Measurements from ENCODE around the gene SH3TC1.
A peak's percentile ranks its signal among the peaks of the same experiment; 100 is the strongest.

SH3TC1 gene

GRCh38 chr4:8216443-8217245 is 17.6 kb downstream of the SH3TC1 start:
- DNase-seq, result no peak

- no peak for DNase-seq
Observed at GRCh38 chr4:8217246-8217511, 18.1 kb downstream of the SH3TC1 start.

- DNase-seq, result no peak
Observed at GRCh38 chr4:8217871-8218270, 18.8 kb downstream of the SH3TC1 start.

GRCh38 chr4:8218371-8219031 is 19.4 kb downstream of the SH3TC1 start:
- peak; percentile 46 to 79 (median 64) for DNase-seq

- DNase-seq, result no peak
Observed at GRCh38 chr4:8219236-8219635, 20.1 kb downstream of the SH3TC1 start.

GRCh38 chr4:8220661-8221450 is 21.8 kb downstream of the SH3TC1 start:
- no peak for DNase-seq

- DNase-seq, result no peak
Observed at GRCh38 chr4:8221476-8221875, 22.4 kb downstream of the SH3TC1 start.

GRCh38 chr4:8221985-8222384 is 22.9 kb downstream of the SH3TC1 start:
- no peak for DNase-seq

- no peak for DNase-seq
Observed at GRCh38 chr4:8222609-8223388, 23.7 kb downstream of the SH3TC1 start.

- no peak for DNase-seq
Observed at GRCh38 chr4:8224267-8224974, 25.3 kb downstream of the SH3TC1 start.

- no peak for DNase-seq
Observed at GRCh38 chr4:8224975-8225625, 26.0 kb downstream of the SH3TC1 start.

- DNase-seq, result peak in 2 of 3 experiments; percentile 86 to 93
Observed at GRCh38 chr4:8225706-8226443, 26.8 kb downstream of the SH3TC1 start.

GRCh38 chr4:8227201-8227770 is 28.2 kb downstream of the SH3TC1 start:
- DNase-seq, result no peak

- no peak for DNase-seq
Observed at GRCh38 chr4:8227771-8228318, 28.8 kb downstream of the SH3TC1 start.

- DNase-seq, result peak; percentile 25 to 76 (median 47)
Observed at GRCh38 chr4:8228319-8229250, 29.5 kb downstream of the SH3TC1 start.

GRCh38 chr4:8229331-8229975 is 30.4 kb downstream of the SH3TC1 start:
- DNase-seq, result no peak

GRCh38 chr4:8230033-8230432 is 30.9 kb downstream of the SH3TC1 start:
- DNase-seq, result no peak

GRCh38 chr4:8230891-8231290 is 31.8 kb downstream of the SH3TC1 start:
- no peak for DNase-seq
